Midbrain (tissue), 1 donor: ENCODE data around the gene SLC26A2.
"Not testable (repeated sequence)": the region's sequence is repeated elsewhere in the genome, so short reads cannot be mapped to it uniquely, and the experiment has no call there.

Experiments
- DNase-seq: peaks from one replicate; lab custom pipeline; 2025; lab: John Stamatoyannopoulos, UW

SLC26A2 gene

GRCh38 chr5:149937610-149938009 is 22.9 kb upstream of the SLC26A2 start:
- DNase-seq = no peak

- no peak for DNase-seq
Observed at GRCh38 chr5:149938279-149938678, 22.3 kb upstream of the SLC26A2 start.

GRCh38 chr5:149938791-149939358 is 21.7 kb upstream of the SLC26A2 start:
- DNase-seq = no peak

- DNase-seq = no peak
Observed at GRCh38 chr5:149939546-149939945, 21.0 kb upstream of the SLC26A2 start.

- DNase-seq = no peak
Observed at GRCh38 chr5:149940077-149940574, 20.4 kb upstream of the SLC26A2 start.

- DNase-seq = no peak
Observed at GRCh38 chr5:149940941-149941644, 19.5 kb upstream of the SLC26A2 start.

- DNase-seq = no peak
Observed at GRCh38 chr5:149941795-149942194, 18.8 kb upstream of the SLC26A2 start.

GRCh38 chr5:149942199-149942598 is 18.4 kb upstream of the SLC26A2 start:
- DNase-seq = no peak

- not testable (repeated sequence) for DNase-seq
Observed at GRCh38 chr5:149942741-149943169, 17.8 kb upstream of the SLC26A2 start.

- DNase-seq = not testable (repeated sequence)
Observed at GRCh38 chr5:149943177-149943949, 17.2 kb upstream of the SLC26A2 start.

GRCh38 chr5:149944666-149945065 is 15.9 kb upstream of the SLC26A2 start, which contains the start of gene PDE6A:
PDE6A (minus strand) TSS chr5:149944793; CDS start chr5:149944673, 120 bp downstream.
- no peak for DNase-seq

GRCh38 chr5:149946118-149946517 is 14.4 kb upstream of the SLC26A2 start:
- DNase-seq = no peak

GRCh38 chr5:149948993-149949392 is 11.6 kb upstream of the SLC26A2 start:
- no peak for DNase-seq

GRCh38 chr5:149951138-149951749 is 9.3 kb upstream of the SLC26A2 start:
- DNase-seq = no peak

- DNase-seq = no peak
Observed at GRCh38 chr5:149953436-149954121, 7.0 kb upstream of the SLC26A2 start.

- no peak for DNase-seq
Observed at GRCh38 chr5:149954798-149955197, 5.8 kb upstream of the SLC26A2 start.

GRCh38 chr5:149956685-149957084 is 3.9 kb upstream of the SLC26A2 start:
- no peak for DNase-seq

- DNase-seq = no peak
Observed at GRCh38 chr5:149957855-149958254, 2.7 kb upstream of the SLC26A2 start.

GRCh38 chr5:149959406-149960236 is 937 bp upstream of the SLC26A2 start:
- peak; percentile 20 for DNase-seq

GRCh38 chr5:149961186-149961685 is 678 bp downstream of the SLC26A2 start:
- peak; percentile 47 for DNase-seq
